ENCODE data around the gene FBXO2.

- no peak for TF ChIP-seq CTCF (IDR thresholded peaks at IDR 0.05)
- no peak for TF ChIP-seq POLR2A (IDR thresholded peaks at IDR 0.05)
These were observed 46.6 kb upstream of the FBXO2 start for GRCh38 chr1:11700601-11701467.
